M059J (cell line): ENCODE data around the gene GAK. TPM values are rescaled to one million over a fixed set of nuclear protein-coding genes. Genes with fewer than 3 reads are reported as not detected.
"Not testable (repeated sequence)": the region's sequence is repeated elsewhere in the genome, so short reads cannot be mapped to it uniquely, and the experiment has no call there.

Source experiments
- DNase-seq: peaks from one replicate; pipeline ENCODE4 v3.0.0-alpha.2; 2012; ENCODE audit warnings: low read depth
- total RNA-seq: library from RNA; depleted of rRNA; stranded (reverse); fragments of >200 nt; shearing (Covaris generic); gene quantifications from 2 replicates; pipeline ENCODE4 v1.2.3, GENCODE V29; 2014

GAK gene
- total RNA-seq, 1 experiment from 2014 or later = 67.5 TPM

- DNase-seq = no peak
Measured at GRCh38 chr4:926538-926937, 5.6 kb downstream of the GAK start.

- no peak for DNase-seq
Measured at GRCh38 chr4:925771-926500, 6.2 kb downstream of the GAK start.

GRCh38 chr4:925171-925570 lies 6.9 kb downstream of the GAK start:
- no peak for DNase-seq

GRCh38 chr4:924107-925096 lies 7.7 kb downstream of the GAK start:
- peak; percentile 19 for DNase-seq

GRCh38 chr4:921830-922331 lies 10.2 kb downstream of the GAK start:
- DNase-seq = no peak

GRCh38 chr4:919004-919680 lies 13.0 kb downstream of the GAK start:
- not testable (repeated sequence) for DNase-seq

GRCh38 chr4:918591-918990 lies 13.5 kb downstream of the GAK start:
- not testable (repeated sequence) for DNase-seq

GRCh38 chr4:917992-918391 lies 14.1 kb downstream of the GAK start:
- no peak for DNase-seq

- no peak for DNase-seq
Measured at GRCh38 chr4:917466-917865, 14.7 kb downstream of the GAK start.

- DNase-seq = no peak
Measured at GRCh38 chr4:915595-915994, 16.5 kb downstream of the GAK start.

GRCh38 chr4:915041-915474 lies 17.1 kb downstream of the GAK start:
- no peak for DNase-seq

GRCh38 chr4:914531-914930 lies 17.6 kb downstream of the GAK start:
- DNase-seq = no peak

GRCh38 chr4:913280-913618 lies 18.9 kb downstream of the GAK start:
- DNase-seq = no peak

- no peak for DNase-seq
Measured at GRCh38 chr4:912548-913279, 19.4 kb downstream of the GAK start.

- DNase-seq = no peak
Measured at GRCh38 chr4:911871-912490, 20.1 kb downstream of the GAK start.

GRCh38 chr4:911221-911751 lies 20.8 kb downstream of the GAK start:
- no peak for DNase-seq

GRCh38 chr4:910366-911091 lies 21.6 kb downstream of the GAK start:
- no peak for DNase-seq

- no peak for DNase-seq
Measured at GRCh38 chr4:909821-910220, 22.3 kb downstream of the GAK start.

- DNase-seq = no peak
Measured at GRCh38 chr4:909131-909571, 23.0 kb downstream of the GAK start.
